ENCODE measurements around the gene ATXN7L1.

GRCh38 chr7:105905209-105905909 is 29.0 kb upstream of the ATXN7L1 start:
- TF ChIP-seq CTCF (IDR thresholded peaks at IDR 0.05) (no peak), POLR2A (IDR thresholded peaks at IDR 0.05) (no peak)

Data from esophagus squamous epithelium (tissue), 4 donors.